Measurements from ENCODE around the gene TRAPPC8. TPM values are rescaled to one million over a fixed set of nuclear protein-coding genes. Genes with fewer than 3 reads are reported as not detected.
"Not testable (repeated sequence)": the region's sequence is repeated elsewhere in the genome, so short reads cannot be mapped to it uniquely, and the experiment has no call there.

The TRAPPC8 gene
- total RNA-seq, 1 experiment from 2014 or later = 30.4 TPM

DNA sequence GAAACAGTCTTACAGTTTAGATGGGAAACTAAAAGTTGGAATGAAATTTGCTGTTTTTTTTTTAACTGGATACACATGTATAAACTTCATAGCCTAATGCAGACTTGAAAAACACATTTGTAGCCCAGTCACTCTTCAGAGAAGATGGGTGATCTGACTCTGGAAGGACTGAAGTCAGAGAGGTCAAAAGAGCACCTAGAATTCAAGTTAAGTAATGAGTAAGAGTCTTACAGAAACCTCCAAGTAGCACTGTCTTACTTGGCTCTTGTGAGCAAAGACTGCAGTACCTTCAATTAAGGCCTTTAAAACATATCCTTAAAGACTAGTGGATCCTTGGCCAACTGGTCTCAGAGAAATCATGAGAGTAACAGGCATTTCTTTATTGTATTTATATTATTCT is 41.9 kb downstream of the TRAPPC8 start (continued):
- TF ChIP-seq CEBPB (IDR thresholded peaks at IDR 0.05; ENCODE audit: low read depth) (no peak), SP1 (IDR thresholded peaks at IDR 0.05; ENCODE audit: low read depth) (no peak), POLR2AphosphoS5 (IDR thresholded peaks at IDR 0.05; ENCODE audit: low read depth, low read length) (no peak)
- TF ChIP-seq, protein P1, sequence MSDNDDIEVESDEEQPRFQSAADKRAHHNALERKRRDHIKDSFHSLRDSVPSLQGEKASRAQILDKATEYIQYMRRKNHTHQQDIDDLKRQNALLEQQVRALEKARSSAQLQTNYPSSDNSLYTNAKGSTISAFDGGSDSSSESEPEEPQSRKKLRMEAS (IDR thresholded peaks at IDR 0.05) = no peak
- TF ChIP-seq, protein P2, sequence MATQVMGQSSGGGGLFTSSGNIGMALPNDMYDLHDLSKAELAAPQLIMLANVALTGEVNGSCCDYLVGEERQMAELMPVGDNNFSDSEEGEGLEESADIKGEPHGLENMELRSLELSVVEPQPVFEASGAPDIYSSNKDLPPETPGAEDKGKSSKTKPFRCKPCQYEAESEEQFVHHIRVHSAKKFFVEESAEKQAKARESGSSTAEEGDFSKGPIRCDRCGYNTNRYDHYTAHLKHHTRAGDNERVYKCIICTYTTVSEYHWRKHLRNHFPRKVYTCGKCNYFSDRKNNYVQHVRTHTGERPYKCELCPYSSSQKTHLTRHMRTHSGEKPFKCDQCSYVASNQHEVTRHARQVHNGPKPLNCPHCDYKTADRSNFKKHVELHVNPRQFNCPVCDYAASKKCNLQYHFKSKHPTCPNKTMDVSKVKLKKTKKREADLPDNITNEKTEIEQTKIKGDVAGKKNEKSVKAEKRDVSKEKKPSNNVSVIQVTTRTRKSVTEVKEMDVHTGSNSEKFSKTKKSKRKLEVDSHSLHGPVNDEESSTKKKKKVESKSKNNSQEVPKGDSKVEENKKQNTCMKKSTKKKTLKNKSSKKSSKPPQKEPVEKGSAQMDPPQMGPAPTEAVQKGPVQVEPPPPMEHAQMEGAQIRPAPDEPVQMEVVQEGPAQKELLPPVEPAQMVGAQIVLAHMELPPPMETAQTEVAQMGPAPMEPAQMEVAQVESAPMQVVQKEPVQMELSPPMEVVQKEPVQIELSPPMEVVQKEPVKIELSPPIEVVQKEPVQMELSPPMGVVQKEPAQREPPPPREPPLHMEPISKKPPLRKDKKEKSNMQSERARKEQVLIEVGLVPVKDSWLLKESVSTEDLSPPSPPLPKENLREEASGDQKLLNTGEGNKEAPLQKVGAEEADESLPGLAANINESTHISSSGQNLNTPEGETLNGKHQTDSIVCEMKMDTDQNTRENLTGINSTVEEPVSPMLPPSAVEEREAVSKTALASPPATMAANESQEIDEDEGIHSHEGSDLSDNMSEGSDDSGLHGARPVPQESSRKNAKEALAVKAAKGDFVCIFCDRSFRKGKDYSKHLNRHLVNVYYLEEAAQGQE (IDR thresholded peaks at IDR 0.05; ENCODE audit: low read depth) = no peak

DNA sequence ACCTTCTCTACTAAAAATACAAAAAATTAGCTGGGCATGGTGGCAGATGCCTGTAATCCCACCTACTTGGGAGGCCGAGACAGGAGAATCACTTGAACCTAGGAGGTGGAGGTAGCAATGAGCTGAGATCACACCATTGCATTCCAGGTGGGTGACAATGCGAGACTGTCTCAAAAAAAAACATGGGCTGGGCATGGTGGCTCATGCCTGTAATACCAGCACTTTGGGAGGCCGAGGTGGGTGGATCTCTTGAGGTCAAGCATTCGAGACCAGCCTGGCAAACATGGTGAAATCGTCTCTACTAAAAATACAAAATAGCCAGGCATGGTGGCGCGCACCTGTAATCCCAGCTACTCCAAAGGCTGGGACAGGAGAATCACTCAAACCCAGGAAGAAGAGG is 43.2 kb downstream of the TRAPPC8 start:
- H3K4me3 ChIP-seq (replicated peaks in 1 of 2; ENCODE audit: low read depth in 1 of 2, low read length in 2 of 2); CTCF ChIA-PET; H3K27ac ChIP-seq (ENCODE audit: low read depth, low read length); POLR2A ChIA-PET; H2AFZ ChIP-seq (ENCODE audit: low read depth, low read length, poor library complexity, severe bottlenecking); H4K20me1 ChIP-seq (ENCODE audit: insufficient read depth); BruUV-seq (replicated peaks); RAD21 ChIA-PET (ENCODE audit: low non-redundant PET in 1 of 2, low total read pairs in 2 of 2, uncharacterized antibody in 2 of 2, unreplicated experiment in 2 of 2); intact Hi-C loops (cut with micrococcal nuclease); H3K9me3 ChIP-seq (ENCODE audit: control insufficient read depth in 1 of 2, insufficient read depth in 1 of 2, low read depth in 1 of 2, low read length in 2 of 2); H3K9me2 ChIP-seq (ENCODE audit: insufficient read depth); H3K79me2 ChIP-seq (ENCODE audit: insufficient read depth, low read length); ATAC-seq; H3K9ac ChIP-seq (ENCODE audit: low read length); H3K27me3 ChIP-seq (ENCODE audit: insufficient read depth, low read length); H3K4me2 ChIP-seq (ENCODE audit: low read length); DNase-seq (ENCODE audit: low read depth, low spot score); H3K4me1 ChIP-seq (ENCODE audit: control insufficient read depth in 1 of 2, insufficient read depth in 2 of 2, low read length in 2 of 2): not testable (repeated sequence)
- H3K36me3 ChIP-seq (ENCODE audit: control insufficient read depth in 1 of 2, insufficient read depth in 2 of 2, low read length in 2 of 2) = peaks cover 0 to 16% of the 10 kb centered on the region in 2 experiments; a peak in 3 of 4 replicates
